Measurements from ENCODE around the gene DCLK1.

DCLK1 gene

GRCh38 chr13:35839806-35840205 is 291.4 kb downstream of the DCLK1 start:
- ChIA-PET POLR2A (no interaction called here), CTCF (no interaction called here)
- TF ChIP-seq ZNF384 (IDR thresholded peaks at IDR 0.05): no peak
- DNase-seq (ENCODE audit: extremely low spot score): no peak

GRCh38 chr13:35838356-35838755 is 292.8 kb downstream of the DCLK1 start:
- TF ChIP-seq PKNOX1 (IDR thresholded peaks at IDR 0.05) (no peak), SP1 (IDR thresholded peaks at IDR 0.05) (no peak), FOXA1 (IDR thresholded peaks at IDR 0.05) (no peak), FOXM1 (IDR thresholded peaks at IDR 0.05; ENCODE audit: borderline replicate concordance) (no peak), ARNT (IDR thresholded peaks at IDR 0.05) (no peak), ZNF384 (IDR thresholded peaks at IDR 0.05) (no peak), HDGF (IDR thresholded peaks at IDR 0.05; ENCODE audit: borderline replicate concordance) (no peak), ELF4 (IDR thresholded peaks at IDR 0.05) (no peak), FOXK2 (IDR thresholded peaks at IDR 0.05) (no peak), BHLHE40 (IDR thresholded peaks at IDR 0.05; ENCODE audit: borderline replicate concordance) (no peak), NFRKB (IDR thresholded peaks at IDR 0.05) (no peak), TARDBP (IDR thresholded peaks at IDR 0.05) (no peak), SUZ12 (IDR thresholded peaks at IDR 0.05) (no peak), LEF1 (IDR thresholded peaks at IDR 0.05; ENCODE audit: borderline replicate concordance) (no peak)
- DNase-seq (ENCODE audit: extremely low spot score): no peak
- CTCF ChIA-PET: interaction anchor here (0.6 kb wide), 1 partner anchor 305 kb away, joined by 3 read pairs; no protein-coding TSS in a partner anchor
- POLR2A ChIA-PET: no interaction called here

- no peak for TF ChIP-seq ELF4 (IDR thresholded peaks at IDR 0.05)
- ChIA-PET CTCF (no interaction called here), POLR2A (no interaction called here)
- no peak for DNase-seq (ENCODE audit: extremely low spot score)
Measured at GRCh38 chr13:35836446-35836845, 294.7 kb downstream of the DCLK1 start.

- TF ChIP-seq SUZ12 (IDR thresholded peaks at IDR 0.05) (no peak), FOXA1 (IDR thresholded peaks at IDR 0.05) (no peak), FOXM1 (IDR thresholded peaks at IDR 0.05; ENCODE audit: borderline replicate concordance) (no peak), ARNT (IDR thresholded peaks at IDR 0.05) (no peak), TARDBP (IDR thresholded peaks at IDR 0.05) (no peak), CTBP1 (IDR thresholded peaks at IDR 0.05; ENCODE audit: borderline replicate concordance) (no peak), NFRKB (IDR thresholded peaks at IDR 0.05) (no peak), ELF4 (IDR thresholded peaks at IDR 0.05) (no peak), SP1 (IDR thresholded peaks at IDR 0.05) (no peak), FOXK2 (IDR thresholded peaks at IDR 0.05) (no peak), L3MBTL2 (conservative IDR thresholded peaks at IDR 0.05) (no peak), PKNOX1 (IDR thresholded peaks at IDR 0.05) (no peak), BHLHE40 (IDR thresholded peaks at IDR 0.05; ENCODE audit: borderline replicate concordance) (no peak), ZNF384 (IDR thresholded peaks at IDR 0.05) (no peak), LEF1 (IDR thresholded peaks at IDR 0.05; ENCODE audit: borderline replicate concordance) (no peak), HDGF (IDR thresholded peaks at IDR 0.05; ENCODE audit: borderline replicate concordance) (no peak)
- CTCF ChIA-PET: no interaction called here
- POLR2A ChIA-PET: no interaction called here
- DNase-seq (ENCODE audit: extremely low spot score): no peak
Measured at GRCh38 chr13:35835989-35836388, 295.2 kb downstream of the DCLK1 start.

GRCh38 chr13:35833608-35834275 is 297.4 kb downstream of the DCLK1 start:
- TF ChIP-seq CTBP1 (IDR thresholded peaks at IDR 0.05; ENCODE audit: borderline replicate concordance): no peak
- no peak for TF ChIP-seq FOXM1 (IDR thresholded peaks at IDR 0.05; ENCODE audit: borderline replicate concordance)
- TF ChIP-seq SUZ12 (IDR thresholded peaks at IDR 0.05): no peak
- TF ChIP-seq NFRKB (IDR thresholded peaks at IDR 0.05): no peak
- no peak for TF ChIP-seq L3MBTL2 (conservative IDR thresholded peaks at IDR 0.05)
- no peak for TF ChIP-seq TARDBP (IDR thresholded peaks at IDR 0.05)
- no peak for TF ChIP-seq ARNT (IDR thresholded peaks at IDR 0.05)
- TF ChIP-seq BHLHE40 (IDR thresholded peaks at IDR 0.05; ENCODE audit: borderline replicate concordance): no peak
- CTCF ChIA-PET: no interaction called here
- POLR2A ChIA-PET: no interaction called here
- no peak for DNase-seq (ENCODE audit: extremely low spot score)

- TF ChIP-seq CTBP1 (IDR thresholded peaks at IDR 0.05; ENCODE audit: borderline replicate concordance) (no peak), L3MBTL2 (conservative IDR thresholded peaks at IDR 0.05) (no peak), LEF1 (IDR thresholded peaks at IDR 0.05; ENCODE audit: borderline replicate concordance) (no peak), FOXK2 (IDR thresholded peaks at IDR 0.05) (no peak), ZNF384 (IDR thresholded peaks at IDR 0.05) (no peak), SP1 (IDR thresholded peaks at IDR 0.05) (no peak), NFRKB (IDR thresholded peaks at IDR 0.05) (no peak), BHLHE40 (IDR thresholded peaks at IDR 0.05; ENCODE audit: borderline replicate concordance) (no peak), ELF4 (IDR thresholded peaks at IDR 0.05) (no peak), ARNT (IDR thresholded peaks at IDR 0.05) (no peak), PKNOX1 (IDR thresholded peaks at IDR 0.05) (no peak), FOXM1 (IDR thresholded peaks at IDR 0.05; ENCODE audit: borderline replicate concordance) (no peak), TARDBP (IDR thresholded peaks at IDR 0.05) (no peak), FOXA1 (IDR thresholded peaks at IDR 0.05) (no peak), SUZ12 (IDR thresholded peaks at IDR 0.05) (no peak), HDGF (IDR thresholded peaks at IDR 0.05; ENCODE audit: borderline replicate concordance) (no peak)
- no peak for DNase-seq (ENCODE audit: extremely low spot score)
- ChIA-PET POLR2A (no interaction called here), CTCF (interaction anchor here (0.6 kb wide), 1 partner anchor 12 kb away, joined by 3 read pairs; no protein-coding TSS in a partner anchor)
Measured at GRCh38 chr13:35833031-35833430, 298.2 kb downstream of the DCLK1 start.

All from HEK293T (cell line).